ENCODE results near the gene POU2F3.

Gene POU2F3

GRCh38 chr11:120197251-120197891, 42.6 kb upstream of the POU2F3 start:
- H3K27ac ChIP-seq = no peak overlapping the region
- TF ChIP-seq CTCF (conservative IDR thresholded peaks at IDR 0.05) (no peak), ZFX (IDR thresholded peaks at IDR 0.05) (no peak)

- H3K27ac ChIP-seq = no peak overlapping the region
- no peak for TF ChIP-seq CTCF (conservative IDR thresholded peaks at IDR 0.05)
- no peak for TF ChIP-seq ZFX (IDR thresholded peaks at IDR 0.05)
Observed at GRCh38 chr11:120197977-120198376, 42.0 kb upstream of the POU2F3 start.

GRCh38 chr11:120198403-120198786, 41.5 kb upstream of the POU2F3 start:
- TF ChIP-seq CTCF (conservative IDR thresholded peaks at IDR 0.05) = no peak
- no peak for TF ChIP-seq ZFX (IDR thresholded peaks at IDR 0.05)
- H3K27ac ChIP-seq = no peak overlapping the region

GRCh38 chr11:120198787-120199469, 41.0 kb upstream of the POU2F3 start:
- no peak overlapping the region for H3K27ac ChIP-seq
- TF ChIP-seq CTCF (conservative IDR thresholded peaks at IDR 0.05) (no peak), ZFX (IDR thresholded peaks at IDR 0.05) (no peak)

- no peak for TF ChIP-seq CTCF (conservative IDR thresholded peaks at IDR 0.05)
- H3K27ac ChIP-seq = no peak overlapping the region
Observed at GRCh38 chr11:120199613-120200012, 40.3 kb upstream of the POU2F3 start.

- TF ChIP-seq CTCF (conservative IDR thresholded peaks at IDR 0.05) (no peak), ZFX (IDR thresholded peaks at IDR 0.05) (no peak)
- no peak overlapping the region for H3K27ac ChIP-seq
Observed at GRCh38 chr11:120200677-120201076, 39.3 kb upstream of the POU2F3 start.

- no peak overlapping the region for H3K27ac ChIP-seq
- no peak for TF ChIP-seq ZFX (IDR thresholded peaks at IDR 0.05)
- TF ChIP-seq CTCF (conservative IDR thresholded peaks at IDR 0.05) = no peak
Observed at GRCh38 chr11:120201653-120202052, 38.3 kb upstream of the POU2F3 start.

All from C4-2B (cell line).